H1 (cell line): ENCODE results near the gene DDX59.

Experiments used
- EGR1 ChIP-seq: IDR thresholded peaks from 2 replicates; pipeline ENCODE4 v1.6.1; 2011; ENCODE audit warnings: low read depth, low read length, borderline replicate concordance
- EZH2 ChIP-seq: fragments of 200-600 bp; sonication (generic); IDR thresholded peaks from 2 replicates; pipeline ENCODE4 v1.7.1; 2012; ENCODE audit warnings: low read depth, mild to moderate bottlenecking, moderate library complexity, low read length, inconsistent platforms; ENCODE audit not compliant: severe bottlenecking
- MAFK ChIP-seq: IDR thresholded peaks from 2 replicates; pipeline ENCODE4 v1.6.1; 2012; ENCODE audit warnings: low read depth, mild to moderate bottlenecking, improper control_type of control experiment, low read length
- RFX5 ChIP-seq: IDR thresholded peaks from 2 replicates; pipeline ENCODE4 v1.6.1; 2011; ENCODE audit warnings: low read depth, low read length, improper control_type of control experiment, borderline replicate concordance
- TAF1 ChIP-seq: IDR thresholded peaks from 2 replicates; pipeline ENCODE4 v1.6.1; 2011; ENCODE audit warnings: mild to moderate bottlenecking, low read depth, low read length
- TF ChIP-seq, protein P1 (sequence below), 3 experiments: IDR thresholded peaks; 1 replicate in 2 of 3; 2 replicates in 1 of 3; pipeline versions ENCODE4 v1.5.1 to v1.6.1; 2011; ENCODE audit warnings: low read length in 3 of 3, mild to moderate bottlenecking in 3 of 3, inconsistent platforms in 2 of 3, low read depth in 1 of 3, moderate library complexity in 1 of 3; ENCODE audit not compliant: insufficient read depth in 1 of 3; ENCODE audit errors: control extremely low read depth in 1 of 3

DNA sequence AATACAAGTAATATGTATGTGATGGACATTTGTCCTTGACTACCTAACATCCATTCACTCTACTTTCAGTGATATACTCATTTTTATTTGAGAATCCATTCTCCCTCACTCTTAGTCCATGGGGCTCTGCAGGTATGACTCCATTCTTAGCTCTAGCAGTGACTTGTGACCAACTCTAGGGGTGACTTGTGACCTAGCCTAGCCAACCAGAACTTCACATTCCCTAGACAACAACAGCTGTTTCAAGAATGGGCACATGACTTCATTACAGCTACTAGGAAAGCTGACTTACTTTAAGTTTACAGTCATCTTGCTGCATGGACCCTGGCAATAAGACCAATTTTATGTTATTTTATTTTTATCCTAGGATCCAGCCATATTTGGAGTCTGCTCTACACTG, 23.6 kb upstream of the DDX59 start:
- TF ChIP-seq MAFK, result no peak
- TF ChIP-seq EGR1, result no peak
- TF ChIP-seq EZH2, result no peak
- TF ChIP-seq RFX5, result no peak
- TF ChIP-seq, protein P1, sequence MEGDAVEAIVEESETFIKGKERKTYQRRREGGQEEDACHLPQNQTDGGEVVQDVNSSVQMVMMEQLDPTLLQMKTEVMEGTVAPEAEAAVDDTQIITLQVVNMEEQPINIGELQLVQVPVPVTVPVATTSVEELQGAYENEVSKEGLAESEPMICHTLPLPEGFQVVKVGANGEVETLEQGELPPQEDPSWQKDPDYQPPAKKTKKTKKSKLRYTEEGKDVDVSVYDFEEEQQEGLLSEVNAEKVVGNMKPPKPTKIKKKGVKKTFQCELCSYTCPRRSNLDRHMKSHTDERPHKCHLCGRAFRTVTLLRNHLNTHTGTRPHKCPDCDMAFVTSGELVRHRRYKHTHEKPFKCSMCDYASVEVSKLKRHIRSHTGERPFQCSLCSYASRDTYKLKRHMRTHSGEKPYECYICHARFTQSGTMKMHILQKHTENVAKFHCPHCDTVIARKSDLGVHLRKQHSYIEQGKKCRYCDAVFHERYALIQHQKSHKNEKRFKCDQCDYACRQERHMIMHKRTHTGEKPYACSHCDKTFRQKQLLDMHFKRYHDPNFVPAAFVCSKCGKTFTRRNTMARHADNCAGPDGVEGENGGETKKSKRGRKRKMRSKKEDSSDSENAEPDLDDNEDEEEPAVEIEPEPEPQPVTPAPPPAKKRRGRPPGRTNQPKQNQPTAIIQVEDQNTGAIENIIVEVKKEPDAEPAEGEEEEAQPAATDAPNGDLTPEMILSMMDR (IDR thresholded peaks at IDR 0.05; ENCODE audit: control extremely low read depth in 1 of 3, insufficient read depth in 1 of 3, low read depth in 1 of 3, low read length in 3 of 3), result no peak
- TF ChIP-seq TAF1, result no peak
